Measurements from ENCODE around the gene CNGA2.
A peak's percentile ranks its signal among the peaks of the same experiment; 100 is the strongest.

The CNGA2 gene

DNA sequence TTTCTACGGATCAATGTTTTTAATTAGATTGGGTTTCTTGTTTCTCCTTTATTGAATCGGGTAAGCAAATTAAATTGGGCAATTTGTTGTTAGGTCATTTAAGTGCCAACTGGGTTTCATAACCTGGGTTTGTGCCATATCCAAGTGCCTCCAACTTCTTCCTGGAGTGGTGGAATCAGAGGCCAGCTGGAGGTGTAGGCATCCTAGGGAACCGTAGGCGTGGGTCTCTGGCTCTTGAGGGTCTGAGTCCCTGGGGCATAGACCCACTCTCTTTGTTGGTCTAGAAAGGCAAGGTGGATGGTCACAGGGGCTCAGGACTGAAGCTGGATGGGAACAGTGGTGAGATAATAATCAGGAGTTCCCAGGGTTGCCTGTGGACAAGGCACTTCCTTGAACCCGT is 18.3 kb downstream of the CNGA2 start:
- DNase-seq (ENCODE audit: low spot score), result no peak

DNA sequence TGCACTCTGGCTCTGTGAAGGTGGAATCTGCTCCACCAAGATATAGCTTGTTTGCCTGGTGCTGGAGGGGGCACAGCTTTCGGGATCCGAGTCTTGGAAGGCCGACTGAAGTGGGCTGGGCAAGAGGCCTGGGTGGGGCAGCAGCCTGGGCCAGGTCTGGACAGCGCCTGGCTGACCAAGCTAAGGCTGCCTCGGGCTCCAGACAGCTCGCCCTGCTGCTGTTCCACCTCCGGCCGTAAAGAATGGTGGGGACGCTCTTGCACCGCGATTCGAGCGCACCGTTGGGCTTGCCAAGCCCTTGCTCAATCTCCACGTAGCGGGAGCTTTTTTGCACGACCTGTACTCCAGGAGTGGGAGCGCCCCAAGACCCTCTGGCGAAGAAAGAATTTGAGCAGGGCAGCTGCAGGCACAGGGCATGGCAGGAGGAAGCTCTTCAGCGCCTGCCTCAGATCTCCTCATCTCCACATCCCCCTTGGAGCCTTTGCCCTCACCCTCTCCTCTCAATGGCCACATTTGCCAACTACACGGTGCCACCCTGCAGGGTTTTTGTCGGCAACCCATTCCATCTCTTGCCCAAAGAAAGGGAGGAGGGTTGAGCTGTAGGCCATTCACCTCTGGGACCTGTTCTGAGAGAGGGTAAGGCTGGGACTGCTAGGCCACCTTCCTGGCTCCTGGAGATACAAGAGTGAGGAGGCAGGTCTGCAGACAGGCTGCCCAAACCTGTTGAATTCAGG is 18.9 kb downstream of the CNGA2 start:
- peak; percentile 22 for DNase-seq (ENCODE audit: low spot score)

DNA sequence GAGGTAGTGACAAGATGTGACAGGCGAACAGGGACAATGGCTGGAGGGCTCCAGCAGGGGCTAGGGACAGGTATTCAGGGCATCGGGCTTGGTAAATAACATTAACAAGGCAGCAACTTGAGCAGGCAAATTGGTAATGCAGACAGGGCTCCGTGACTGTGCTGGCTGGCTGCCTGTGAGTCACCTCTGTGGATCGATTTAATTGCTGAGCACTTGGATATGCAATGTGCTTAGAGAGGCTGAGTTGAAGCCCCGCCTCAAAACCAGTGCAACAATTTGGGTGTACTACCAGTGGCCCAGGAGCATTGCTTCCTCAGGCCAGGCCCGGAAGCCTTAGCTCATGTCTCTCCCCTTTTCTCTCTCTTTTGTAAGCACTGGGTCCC is 19.5 kb downstream of the CNGA2 start:
- no peak for DNase-seq (ENCODE audit: low spot score)

DNA sequence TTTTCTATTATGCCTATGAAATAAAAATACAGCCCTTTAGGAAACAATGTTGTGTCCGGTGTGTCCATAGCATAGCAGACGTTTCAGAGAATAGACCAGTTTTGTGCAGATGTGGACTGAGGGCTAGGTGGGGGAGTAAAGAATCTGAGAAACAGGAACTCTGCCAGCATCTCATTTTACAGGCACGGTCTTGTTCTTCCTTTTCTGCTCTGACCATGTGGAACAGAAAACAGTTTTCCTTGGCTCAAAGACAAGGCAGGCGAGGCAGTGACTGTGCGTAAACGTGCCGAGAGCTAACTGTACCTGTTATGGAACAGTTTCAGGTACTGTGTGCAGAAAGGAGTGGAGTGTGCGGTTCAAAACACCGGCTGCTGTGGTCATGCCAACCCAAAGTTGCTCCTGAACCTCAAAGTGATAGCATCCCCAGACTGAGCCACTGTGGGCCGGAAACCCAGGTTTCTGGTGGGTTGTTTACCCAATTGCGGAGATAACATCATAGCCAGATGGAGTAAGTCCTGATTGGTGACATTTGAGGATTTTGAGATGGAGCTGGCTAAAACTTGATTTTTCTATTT is 20.2 kb downstream of the CNGA2 start:
- no peak for DNase-seq (ENCODE audit: low spot score)

DNA sequence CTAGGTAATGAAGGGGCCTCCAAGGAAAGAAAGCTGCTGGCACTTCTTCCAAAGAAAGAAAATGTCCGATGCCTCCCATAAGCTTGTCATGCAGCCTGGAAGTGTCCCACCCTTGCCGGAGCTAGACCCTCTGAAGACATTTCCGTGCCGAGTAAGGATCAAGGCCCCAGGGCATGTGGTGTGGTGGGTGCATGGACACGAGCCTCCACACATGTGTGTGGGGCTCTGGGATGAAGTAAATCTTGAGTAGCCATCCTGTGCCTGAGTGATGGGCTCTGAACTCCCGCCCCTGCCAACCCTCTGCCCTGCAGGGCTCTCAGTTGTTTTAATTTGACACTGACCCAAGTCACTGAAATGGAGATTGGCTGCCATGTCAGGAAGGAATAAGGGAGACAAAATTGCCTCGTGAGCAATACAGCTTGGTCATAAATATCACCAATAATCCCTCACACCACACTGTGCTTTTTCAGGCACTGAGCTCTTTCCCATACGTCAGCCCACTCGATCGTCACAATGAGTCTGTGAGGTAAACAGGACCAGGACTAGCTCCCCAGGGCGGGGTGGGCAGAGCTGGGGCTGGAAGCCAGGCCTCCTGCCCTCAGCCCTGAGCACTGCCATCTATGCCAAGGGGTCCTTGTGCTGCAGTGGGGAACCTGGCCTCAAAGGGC is 24.6 kb downstream of the CNGA2 start:
- no peak for DNase-seq (ENCODE audit: low spot score)

DNA sequence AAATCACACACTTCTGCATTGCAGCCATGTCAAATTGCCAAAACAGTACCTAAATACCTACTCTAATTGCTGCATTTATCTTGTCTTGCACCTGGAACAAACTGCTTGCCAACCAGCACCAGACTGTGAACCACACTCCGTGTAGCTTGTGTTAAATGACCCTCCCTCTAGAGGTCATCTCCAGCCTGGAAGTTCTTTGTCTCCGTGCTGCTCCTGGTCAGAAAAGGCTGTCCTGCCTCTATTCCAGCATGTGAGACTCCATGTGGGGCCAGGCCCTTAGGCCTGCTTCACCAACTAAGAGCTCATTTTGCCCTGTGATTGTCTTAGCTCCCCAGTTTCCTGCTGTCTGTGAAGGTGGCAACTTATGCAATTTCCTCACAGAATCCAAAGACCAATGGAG is 28.3 kb downstream of the CNGA2 start:
- DNase-seq (ENCODE audit: low spot score), result no peak

DNA sequence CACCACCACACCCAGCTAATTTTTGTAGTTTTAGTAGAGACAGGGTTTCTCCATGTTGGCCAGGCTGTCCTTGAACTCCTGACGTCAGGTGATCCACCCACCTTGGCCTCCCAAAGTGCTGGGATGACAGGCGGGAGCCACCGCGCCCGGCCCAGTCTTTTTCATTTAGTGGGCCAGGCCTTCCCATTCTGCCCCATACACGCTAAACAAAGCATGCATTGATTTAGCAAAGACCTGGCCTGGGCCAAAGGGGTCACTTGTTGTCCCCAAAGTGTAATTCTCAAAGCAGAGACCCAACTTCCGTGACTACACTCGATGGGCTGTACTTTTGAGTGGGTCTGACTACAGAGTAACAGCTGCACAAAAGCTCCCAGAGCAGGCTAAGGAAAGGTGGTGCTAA is 29.2 kb downstream of the CNGA2 start:
- no peak for DNase-seq (ENCODE audit: low spot score)

DNA sequence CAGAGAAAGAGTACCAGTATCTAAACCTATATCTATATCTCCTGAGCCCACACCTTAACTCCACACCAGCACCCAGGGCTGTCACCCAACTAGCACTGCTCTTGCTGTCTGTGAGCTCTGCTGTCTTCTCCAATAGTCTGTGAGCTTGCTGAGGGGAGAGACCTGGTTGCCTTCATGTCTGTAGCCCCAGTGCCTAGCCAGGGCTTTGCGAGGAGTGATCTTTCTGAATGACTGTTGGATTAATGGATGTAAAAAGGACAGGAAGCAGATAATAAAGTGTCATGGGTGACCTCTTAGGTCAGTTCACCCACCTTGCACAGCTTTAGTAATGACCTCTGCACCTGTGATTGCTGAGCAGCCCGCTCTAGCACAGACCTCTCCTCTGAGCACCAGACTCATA is 30.5 kb downstream of the CNGA2 start:
- no peak for DNase-seq (ENCODE audit: low spot score)

DNA sequence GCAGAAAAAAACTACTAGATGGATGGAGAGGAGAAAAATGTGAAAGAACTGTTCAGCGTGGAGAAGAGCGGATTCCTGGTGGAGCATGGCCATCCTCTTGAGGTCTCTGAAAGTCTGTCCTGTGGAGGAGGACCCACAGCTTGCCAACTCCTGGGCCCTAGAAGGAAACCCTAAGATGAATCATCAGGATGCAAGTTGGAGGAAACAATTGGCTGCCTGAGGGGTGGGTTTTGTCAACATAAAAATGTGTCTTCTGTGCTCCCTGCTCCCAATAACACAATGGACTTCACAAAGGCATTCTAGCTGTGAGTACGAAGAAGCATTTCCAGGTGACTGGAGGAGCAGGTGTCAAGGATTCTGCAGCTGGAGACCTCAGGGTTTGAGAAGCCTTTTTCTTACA is 37.2 kb downstream of the CNGA2 start:
- DNase-seq (ENCODE audit: low spot score), result no peak

DNA sequence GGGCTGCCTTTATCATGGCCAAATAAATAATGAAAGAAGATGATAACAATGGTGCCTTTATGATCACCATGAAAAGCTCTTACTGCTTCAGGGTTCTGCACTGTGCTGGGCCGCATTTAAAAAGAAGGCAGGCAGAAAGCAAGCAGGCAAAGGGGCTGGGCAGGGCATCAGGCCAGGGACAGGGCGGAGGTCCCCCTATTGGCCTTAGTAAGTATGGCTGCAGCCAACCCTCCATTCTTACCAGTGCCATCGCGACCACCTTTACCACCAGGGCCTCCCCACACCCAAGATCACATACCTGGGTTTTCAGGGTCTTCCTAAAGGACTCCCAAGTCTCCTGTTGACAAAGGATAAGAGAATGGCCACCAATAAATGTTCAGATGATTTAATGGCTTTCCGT is 38.9 kb downstream of the CNGA2 start:
- DNase-seq (ENCODE audit: low spot score), result no peak

DNA sequence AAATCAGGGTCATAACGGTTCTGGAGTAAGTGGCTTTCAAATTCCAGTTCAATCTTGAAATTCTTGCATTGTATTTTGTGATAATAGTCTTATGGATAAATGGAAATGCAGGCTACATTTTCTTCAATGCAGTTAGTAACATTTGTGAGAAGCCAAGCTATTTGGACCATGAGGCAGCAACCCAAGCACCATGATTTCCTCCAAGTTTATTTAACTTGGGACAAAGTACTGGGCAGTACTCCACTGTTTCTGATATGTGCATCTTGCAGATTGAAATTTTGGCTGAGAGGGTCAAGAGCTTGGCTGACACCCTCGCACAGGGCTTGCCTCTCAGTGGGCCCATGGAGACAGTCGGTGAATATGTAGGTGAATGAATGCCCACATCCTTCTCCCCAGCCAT is 39.9 kb downstream of the CNGA2 start:
- DNase-seq (ENCODE audit: low spot score), result no peak

DNA sequence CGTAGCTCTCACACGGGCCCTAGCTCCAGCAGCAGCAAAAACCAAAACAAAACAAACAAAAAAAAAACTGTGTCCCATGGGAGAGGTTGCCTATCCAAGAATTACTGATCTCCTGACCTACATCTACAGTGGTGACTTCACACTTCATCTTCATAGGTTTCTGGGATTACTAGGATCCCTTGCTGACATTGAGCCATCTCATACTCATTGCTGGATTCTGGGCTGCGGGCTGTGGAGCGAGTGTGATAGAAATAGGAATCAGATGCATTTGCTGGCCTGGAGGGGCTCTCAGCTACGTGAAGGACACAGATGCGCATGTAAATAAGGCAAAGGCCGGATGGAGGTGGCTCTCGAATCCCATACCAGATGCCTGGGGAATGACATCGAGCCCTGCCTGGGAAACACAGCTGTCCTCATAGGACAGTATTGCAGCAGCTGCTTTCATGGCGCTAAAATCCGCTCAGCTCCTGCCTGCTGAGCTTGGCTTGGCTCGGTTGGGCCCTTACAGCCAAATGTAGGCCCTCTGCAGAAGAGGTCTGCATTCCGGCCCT is 41.7 kb downstream of the CNGA2 start:
- no peak for DNase-seq (ENCODE audit: low spot score)

DNA sequence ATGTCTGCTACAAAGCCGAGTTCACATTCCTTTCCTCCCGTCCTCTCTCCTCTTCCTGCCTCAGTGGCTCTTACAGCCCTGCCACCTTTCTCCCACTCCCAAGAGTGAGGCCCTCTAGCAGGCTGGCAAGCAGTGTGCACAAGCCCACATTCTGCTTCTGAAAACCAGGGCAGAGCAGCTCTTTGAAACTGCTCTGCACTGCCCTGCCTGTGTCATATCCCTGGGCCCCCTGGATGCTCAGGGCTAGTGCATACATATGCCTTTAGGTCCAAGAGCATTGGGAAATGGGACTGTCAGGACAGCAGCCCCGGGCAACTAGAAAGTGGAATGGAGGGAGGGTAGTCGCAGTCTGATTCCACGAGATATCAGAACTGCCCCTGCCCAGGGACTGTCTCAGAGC is 42.4 kb downstream of the CNGA2 start:
- no peak for DNase-seq (ENCODE audit: low spot score)

DNA sequence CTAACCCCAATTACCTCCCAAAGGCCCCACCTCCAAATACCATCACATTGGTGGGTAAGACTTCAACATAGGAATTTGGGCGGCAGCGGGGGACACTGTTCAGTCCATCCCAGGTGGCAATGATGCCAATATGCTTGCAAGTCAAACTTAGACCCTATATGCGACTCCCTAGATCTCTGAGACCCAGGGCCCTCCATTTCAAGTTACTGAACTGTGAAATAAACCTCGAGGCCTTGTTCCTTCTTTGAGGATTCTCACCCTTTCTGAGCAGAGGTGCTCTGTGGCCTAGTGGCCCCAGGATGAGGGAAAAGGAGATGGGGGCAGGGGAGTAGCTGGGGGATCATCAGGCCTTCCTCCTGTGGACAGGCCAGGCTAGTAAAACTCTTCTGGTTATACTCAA is 44.7 kb downstream of the CNGA2 start:
- DNase-seq (ENCODE audit: low spot score), result no peak

DNA sequence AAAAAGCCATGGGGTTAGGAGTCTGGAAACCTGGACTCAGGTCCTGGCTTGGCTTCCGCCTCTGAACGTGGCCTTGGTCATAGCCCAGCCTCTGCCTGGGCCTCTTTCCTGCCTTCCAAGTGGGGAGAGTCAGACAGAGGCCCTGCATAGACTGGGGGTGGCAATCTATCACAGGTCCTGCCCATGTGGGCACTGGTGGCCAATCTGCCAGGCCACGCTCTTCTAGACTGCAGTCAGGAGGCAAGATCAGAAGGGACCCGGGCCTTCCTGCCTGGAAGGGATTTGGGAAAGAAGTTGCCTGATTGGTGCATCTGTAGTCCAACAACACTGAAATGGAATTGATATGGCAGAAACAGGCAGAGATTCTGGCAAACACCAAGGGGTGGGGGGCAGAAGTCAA is 46.1 kb downstream of the CNGA2 start:
- no peak for DNase-seq (ENCODE audit: low spot score)

DNA sequence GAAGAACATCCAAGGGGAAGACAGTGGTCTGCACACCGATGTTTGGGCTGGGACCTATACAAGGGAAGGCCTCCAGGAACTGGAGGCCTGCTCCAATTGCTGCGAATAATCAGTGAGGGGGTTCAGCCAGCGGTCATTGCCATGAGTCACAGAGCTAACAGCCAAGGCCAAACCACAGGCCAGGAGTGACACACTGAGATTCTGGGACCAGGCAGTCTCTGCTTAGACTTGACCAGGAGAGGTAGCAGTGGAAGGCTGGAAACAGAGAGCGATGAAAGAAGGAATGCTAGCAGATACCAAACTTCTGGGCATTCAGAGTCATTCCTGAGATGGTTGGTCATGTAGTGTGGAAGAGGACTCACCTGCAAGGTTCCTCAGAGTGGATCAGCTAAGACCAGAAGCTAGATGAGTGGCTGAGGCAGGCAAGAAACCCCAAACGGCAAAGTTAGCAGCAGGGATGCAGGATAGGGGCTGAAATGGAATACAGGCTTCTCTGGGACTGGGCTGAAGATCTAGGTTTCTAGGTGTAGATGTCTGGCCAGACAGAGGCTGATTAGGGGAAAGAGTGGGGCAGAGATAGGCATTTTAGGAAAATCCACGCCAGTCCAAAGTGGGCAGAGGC is 54.7 kb downstream of the CNGA2 start:
- DNase-seq (ENCODE audit: low spot score), result no peak

DNA sequence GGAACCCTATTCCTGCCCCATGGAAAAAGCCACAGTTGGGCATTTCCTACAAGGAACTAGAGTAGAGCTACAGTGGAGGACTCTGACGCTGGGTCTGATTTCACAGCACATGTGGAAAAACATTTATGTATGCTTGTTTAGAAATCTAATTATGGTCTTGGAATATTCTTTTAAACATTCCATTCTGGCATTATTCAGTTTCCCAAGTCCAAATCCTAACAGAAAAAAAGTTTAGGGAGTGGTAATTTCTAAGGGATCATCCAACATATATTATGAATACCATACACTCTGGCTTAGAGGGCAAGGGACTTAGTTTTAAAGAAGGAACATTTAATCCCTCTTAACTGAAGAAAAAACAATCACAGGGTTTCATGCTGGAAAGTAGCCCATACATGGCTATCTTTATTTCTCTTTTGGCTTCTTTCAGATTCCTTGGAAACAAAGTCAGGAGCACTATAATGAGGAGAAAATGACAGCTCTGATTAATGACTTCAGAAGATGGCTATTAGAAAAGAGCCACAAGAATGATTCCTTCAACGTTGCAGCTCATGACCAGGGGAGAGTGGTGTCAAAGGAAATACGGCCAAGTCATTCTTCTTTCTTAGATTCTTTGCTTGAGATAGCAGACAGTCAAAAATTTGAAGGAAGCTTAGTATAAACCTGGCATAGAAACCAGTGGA is 56.1 kb downstream of the CNGA2 start:
- DNase-seq (ENCODE audit: low spot score), result no peak

DNA sequence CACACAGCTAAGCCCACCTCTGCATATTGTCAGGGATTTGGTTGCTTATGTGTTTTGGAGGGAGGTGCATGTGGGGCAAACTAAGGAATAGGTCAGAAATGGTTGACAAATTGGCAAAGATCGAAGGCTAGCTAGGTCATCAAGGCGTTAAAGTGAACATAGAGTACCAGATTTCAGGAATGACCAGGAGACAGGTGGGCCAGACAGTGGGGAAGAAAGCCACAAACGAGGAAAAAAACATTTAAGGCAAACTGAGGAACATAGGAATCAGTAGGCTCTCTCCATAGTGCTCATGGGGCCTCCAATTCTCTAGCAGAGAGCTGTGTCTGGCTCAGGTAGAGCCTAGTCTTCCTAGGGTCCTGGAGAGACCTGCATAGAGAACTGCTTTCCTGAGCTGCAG is 57.4 kb downstream of the CNGA2 start:
- DNase-seq (ENCODE audit: low spot score), result no peak

DNA sequence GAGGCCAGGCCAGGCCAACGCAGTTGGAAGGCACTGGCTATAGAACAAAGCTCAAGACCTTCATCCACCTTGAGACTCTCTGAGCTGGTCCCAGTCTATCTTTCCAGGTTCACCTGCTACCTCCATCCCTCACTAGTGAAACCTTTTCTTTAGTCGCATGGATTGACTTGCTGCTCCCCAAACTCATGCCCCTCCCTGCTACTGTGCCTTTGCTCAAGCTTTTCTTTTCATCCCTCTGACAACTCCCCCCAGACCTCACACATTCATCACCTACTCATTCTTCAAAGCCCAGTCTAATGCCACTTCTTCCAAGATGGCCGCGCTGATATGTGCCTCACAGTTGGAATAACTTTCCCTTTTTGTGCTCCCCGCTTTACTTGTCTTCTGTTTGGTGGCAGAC is 58.0 kb downstream of the CNGA2 start:
- no peak for DNase-seq (ENCODE audit: low spot score)

DNA sequence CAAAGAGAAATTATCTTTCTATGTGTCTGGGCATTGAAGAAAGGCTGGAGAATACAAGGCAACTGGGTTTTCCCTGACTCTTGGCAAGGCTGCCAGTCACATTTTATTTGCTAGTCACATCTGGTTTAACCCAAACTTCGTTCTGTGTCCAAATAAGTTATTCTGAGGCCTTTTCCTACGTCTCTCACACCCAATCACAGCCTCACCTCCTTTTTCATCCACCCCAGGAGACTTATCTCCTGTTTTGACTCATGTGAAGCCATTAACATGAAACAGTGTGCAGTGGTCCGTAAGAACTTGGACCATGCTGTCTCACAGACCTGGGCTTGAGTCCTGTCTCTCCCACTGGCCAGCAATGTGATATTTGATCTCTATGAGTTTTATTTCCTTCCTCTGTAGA is 59.3 kb downstream of the CNGA2 start:
- DNase-seq (ENCODE audit: low spot score), result no peak

Data from HuH-7.5 (cell line).